DOHH2 (cell line): ENCODE data around the gene LSAMP.

Experiments
- EZH2phosphoT487 ChIP-seq: fragments of 200-600 bp; sonication (generic); IDR thresholded peaks from 2 replicates; pipeline ENCODE4 v1.6.1; 2017; ENCODE audit warnings: borderline replicate concordance, mild to moderate bottlenecking, antibody characterized with exemption, low read length, moderate library complexity, mixed read lengths
- TF ChIP-seq, protein P1 (sequence below): fragments of 200-600 bp; sonication (generic); IDR thresholded peaks from one replicate; pipeline ENCODE4 v1.5.1; 2014; ENCODE audit warnings: antibody characterized with exemption, mild to moderate bottlenecking, low read depth, low read length; ENCODE audit not compliant: poor library complexity, severe bottlenecking

DNA sequence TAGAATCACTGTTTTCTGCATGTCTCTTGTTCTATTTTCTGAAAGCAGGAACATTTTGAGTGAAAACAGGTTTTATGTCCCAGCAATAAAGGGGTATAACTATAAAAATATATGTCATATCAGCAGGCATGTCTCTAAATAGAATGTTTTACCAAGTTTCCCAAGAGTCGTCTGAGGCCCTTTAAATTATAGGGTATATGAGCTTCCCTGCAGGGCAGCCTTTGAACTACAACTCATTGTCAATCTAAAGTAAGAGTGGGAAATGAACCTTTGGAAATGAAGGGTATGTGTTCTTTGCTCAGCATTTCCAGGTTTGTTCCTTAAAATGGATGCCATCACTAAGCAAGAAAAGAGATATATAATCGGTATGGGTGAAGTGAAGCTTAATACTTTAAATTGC lies 138.6 kb downstream of the LSAMP start:
- TF ChIP-seq, protein P1, sequence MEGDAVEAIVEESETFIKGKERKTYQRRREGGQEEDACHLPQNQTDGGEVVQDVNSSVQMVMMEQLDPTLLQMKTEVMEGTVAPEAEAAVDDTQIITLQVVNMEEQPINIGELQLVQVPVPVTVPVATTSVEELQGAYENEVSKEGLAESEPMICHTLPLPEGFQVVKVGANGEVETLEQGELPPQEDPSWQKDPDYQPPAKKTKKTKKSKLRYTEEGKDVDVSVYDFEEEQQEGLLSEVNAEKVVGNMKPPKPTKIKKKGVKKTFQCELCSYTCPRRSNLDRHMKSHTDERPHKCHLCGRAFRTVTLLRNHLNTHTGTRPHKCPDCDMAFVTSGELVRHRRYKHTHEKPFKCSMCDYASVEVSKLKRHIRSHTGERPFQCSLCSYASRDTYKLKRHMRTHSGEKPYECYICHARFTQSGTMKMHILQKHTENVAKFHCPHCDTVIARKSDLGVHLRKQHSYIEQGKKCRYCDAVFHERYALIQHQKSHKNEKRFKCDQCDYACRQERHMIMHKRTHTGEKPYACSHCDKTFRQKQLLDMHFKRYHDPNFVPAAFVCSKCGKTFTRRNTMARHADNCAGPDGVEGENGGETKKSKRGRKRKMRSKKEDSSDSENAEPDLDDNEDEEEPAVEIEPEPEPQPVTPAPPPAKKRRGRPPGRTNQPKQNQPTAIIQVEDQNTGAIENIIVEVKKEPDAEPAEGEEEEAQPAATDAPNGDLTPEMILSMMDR, result no peak
- TF ChIP-seq EZH2phosphoT487, result no peak
